HG03565 (cell line): Measurements from ENCODE around the gene SPO11.

Experiments used
- ATAC-seq: cut with Tn5 transposase; IDR thresholded peaks from one replicate; pipeline ENCODE4 v1.9.1; 2021; ENCODE audit warnings: mild to moderate bottlenecking, moderate library complexity; ENCODE audit not compliant: unreplicated experiment

SPO11 gene

DNA sequence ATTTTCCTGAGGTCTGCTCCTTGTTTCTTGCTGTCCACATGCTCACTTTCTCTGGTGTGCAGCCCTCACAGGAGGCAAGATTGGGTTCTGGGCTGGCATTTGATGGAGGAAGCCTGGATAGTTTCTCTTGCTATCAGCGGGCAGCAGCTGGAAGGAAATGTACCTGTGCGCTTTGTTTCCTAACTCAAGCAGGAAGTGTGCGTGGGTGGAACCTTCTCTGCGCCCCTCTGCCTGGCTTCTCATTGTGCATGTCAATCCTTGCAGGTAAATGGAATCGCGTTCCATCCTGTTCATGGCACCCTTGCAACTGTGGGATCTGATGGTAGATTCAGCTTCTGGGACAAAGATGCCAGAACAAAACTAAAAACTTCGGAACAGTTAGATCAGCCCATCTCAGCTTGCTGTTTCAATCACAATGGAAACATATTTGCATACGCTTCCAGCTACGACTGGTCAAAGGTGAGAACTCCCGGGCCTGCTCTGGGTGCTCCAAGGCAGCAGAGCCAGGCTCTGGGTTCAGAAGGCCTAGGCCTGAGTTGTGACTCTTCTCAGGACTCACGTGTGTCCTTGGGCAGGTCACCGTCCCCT is 44.8 kb downstream of the SPO11 start:
- ATAC-seq, result no peak

DNA sequence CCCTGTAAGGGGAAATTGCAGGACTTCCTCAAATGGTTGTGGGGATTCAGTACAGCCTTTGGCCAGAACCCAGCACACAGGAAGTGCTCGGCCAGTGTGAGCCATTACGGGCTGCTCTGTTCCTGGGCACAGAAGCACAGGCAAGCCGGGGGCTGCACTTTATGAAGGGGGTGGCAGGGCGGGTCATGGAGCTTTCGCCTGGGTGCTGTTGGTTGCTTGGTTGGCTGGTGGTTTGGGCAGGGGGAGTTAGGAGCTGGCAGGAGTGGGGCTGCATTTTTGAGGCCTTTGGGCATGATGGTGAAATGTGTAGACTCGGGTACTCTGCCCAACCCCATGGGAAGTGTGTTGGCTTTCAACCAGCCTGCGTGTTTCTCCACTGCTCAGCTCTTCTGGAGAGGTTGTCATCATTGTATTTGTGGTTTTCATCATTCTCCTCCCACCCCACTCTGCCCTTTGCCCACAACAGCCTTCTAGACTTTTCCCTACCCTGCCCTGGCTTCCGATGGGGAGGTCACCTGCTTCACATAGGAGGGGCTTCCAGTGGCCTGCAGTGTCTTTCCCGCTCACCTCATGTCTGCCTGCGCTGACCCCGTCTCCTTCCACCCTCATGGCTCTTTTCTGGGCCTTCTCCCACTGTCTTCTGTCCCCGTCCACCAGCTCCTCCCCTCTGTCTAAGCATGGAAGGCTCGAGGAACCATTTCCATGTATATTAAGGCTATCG is 45.5 kb downstream of the SPO11 start:
- no peak for ATAC-seq

DNA sequence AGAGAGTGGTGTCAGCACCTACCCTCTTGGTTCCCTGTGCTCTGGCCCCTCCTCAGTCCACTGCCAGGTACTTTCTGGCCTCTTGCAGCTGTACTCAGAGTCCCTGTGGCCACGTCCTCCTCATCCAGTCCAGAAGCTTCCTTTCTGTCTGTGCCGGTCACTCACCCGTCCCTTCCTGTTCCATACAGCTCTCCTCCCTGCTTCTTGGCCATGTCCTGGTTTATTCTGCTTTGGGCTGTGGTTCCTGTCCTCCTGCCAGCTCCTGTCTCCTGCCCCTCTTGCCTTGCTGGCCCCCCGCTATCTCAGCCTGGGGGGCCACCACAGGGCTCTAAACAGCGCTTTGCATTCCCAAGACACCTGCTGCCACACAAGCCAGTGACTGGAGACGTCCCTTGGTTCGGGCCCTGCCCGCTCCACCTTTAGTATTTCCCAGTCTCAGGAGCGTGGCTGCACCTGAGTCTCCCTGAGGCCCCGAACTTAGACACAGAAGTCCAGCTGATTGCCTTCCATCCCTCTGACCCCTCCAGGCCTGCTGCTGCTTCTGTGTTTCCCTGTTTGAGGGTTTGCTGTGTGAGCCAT is 46.1 kb downstream of the SPO11 start:
- ATAC-seq, result no peak

GRCh38 chr20:57377350-57377749 is 47.7 kb downstream of the SPO11 start:
- no peak for ATAC-seq

GRCh38 chr20:57378107-57378506 is 48.5 kb downstream of the SPO11 start:
- no peak for ATAC-seq

- no peak for ATAC-seq
Measured at GRCh38 chr20:57378646-57379262, 49.2 kb downstream of the SPO11 start.

DNA sequence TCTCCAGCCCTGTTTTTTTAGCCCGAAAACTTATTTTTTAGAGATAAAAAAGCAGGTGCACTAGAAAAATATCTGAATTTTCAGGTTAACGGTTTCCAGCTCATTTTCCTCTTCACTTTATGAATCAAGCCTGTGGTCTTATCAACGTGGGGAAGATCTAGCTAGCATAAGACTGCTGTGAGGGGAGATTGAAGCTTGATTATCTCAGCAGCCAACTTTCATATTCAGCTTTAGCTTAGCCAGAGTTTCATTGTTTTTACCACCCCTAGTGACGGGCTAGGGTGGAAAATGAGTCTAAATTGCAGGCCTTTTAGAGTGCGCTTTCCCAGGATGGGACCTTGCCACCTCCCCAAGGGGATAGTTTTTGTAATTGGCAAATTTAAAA is 49.7 kb downstream of the SPO11 start:
- no peak for ATAC-seq

DNA sequence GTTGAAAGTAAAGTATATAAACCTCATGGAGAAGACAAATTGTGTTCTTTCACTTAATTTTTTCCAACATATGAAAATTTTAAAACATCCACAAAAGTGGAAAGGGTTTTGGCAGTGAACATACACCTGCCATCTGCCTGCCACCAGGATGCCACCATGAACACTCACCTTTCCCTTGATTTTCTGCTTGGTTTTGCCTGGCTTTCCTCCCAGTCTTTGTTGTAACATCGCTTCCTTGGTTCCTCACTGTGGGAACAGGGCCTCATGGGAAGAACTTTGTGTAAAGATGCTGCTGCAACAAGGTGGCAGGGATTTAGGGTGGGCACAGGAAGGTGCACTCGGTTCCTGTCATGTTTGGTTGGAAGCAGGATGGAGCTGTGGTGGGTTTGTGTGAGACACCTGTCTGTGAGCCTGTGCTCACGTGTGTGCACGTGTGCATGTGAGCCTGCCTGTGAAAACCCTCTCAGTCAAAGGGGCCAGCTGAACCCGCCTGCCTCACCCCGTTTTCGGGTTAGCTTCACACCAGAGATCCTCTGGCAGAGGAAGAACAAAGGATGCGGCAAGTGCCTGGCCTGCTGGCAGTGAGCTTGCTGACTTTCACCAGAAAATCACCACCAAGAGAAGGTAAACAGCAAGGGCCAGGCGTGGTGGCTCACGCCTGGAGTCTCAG is 50.6 kb downstream of the SPO11 start:
- no peak for ATAC-seq

DNA sequence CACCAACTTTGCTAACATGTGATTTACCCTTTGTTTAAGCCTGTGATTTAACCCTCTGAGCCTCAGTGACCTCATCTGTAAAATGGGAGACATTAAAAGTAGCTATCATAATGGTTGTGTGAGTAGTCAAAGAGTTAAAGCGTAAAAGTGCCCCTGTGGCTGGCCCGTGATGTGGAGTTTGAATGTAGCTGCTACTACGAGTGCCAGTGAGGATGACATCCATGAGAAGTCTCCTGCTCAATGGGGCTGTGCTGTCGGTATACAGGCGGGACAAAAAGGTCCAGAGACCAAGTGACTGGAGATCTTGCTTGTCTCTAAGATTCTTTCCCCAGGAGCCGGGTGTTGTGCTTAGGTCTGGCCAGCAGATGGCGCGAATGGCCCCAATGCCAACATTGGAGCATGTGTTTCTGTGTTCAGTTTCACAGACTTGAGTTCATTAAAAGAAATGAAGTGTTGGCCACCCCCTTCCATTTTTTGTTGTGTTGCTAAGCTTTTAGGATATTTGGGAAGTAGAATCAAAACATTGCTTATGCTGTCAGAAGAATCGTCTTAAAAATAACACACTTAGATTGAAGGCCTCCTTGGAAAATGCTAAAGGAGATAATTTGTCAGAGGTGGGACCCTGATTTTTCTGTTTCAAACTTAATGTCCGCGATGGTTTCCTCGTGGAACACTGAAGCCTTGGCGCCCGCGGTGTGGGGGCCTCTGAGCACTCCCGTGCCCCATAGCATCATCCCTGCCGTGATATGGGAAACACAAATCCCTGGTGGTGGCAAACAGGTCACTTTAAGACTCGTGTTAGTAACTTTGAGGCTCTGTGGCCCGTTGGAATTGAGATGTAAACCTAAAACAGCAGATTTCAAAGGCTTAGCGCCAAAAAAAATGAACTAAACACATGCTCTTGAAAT is 52.2 kb downstream of the SPO11 start:
- ATAC-seq, result peak; percentile 56

DNA sequence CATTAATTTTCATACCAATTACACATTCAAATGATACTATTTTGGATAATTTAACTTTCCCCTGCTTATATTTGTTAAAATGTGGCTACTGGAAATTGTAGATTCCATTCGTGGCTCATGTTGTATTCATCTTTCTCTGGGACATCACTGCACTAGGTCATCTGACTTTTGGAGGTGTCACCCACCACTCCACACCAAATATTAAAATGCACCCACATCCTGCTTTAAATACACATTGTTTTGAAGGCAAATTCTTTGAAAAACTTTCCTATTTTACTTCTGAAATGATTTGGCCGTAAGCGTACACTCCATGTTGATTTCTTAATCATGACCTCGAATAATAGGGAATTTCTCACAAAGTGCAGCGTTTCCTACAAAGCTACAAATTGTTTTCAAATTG is 52.9 kb downstream of the SPO11 start:
- ATAC-seq, result no peak

GRCh38 chr20:57383447-57384347 is 54.1 kb downstream of the SPO11 start:
- no peak for ATAC-seq

DNA sequence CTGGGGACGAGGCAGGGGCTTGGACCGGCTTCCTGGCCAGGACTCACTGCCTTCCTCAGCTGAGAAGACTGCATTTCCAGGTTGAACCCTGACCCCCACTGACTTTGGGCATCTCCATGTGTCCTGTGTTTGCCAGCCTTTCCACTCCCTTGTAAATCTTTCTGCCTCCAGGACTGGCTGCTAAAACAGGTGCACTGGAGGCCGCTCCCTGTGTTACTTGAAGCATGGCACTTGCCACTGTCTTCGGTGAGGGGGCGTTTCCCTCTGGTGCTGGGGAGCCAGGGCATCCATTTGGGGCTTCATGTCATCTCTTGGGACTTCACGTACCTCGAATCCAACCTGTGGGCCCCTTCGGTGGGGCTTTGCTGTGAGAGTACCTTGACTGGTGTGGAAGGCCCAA is 54.9 kb downstream of the SPO11 start:
- ATAC-seq, result no peak

- no peak for ATAC-seq
Measured at GRCh38 chr20:57384953-57385761, 55.6 kb downstream of the SPO11 start.

DNA sequence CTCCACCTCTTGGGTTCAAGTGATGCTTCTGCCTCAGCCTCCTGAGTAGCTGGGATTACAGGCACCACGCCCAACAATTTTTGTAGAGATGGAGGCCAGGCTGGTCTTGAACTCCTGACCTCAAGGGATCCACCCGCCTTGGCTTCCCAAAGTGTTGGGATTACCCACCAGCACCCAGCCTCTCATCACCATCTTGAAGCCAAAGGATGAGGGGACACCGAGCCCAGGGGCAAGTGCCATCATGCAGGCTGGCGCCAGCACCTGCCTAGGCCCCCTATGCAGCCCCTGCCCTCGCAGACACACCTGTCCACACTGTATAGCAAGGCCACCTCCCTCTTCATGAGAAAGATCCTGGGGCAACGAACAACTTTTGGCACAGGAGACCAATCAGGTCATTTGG is 56.3 kb downstream of the SPO11 start:
- no peak for ATAC-seq

DNA sequence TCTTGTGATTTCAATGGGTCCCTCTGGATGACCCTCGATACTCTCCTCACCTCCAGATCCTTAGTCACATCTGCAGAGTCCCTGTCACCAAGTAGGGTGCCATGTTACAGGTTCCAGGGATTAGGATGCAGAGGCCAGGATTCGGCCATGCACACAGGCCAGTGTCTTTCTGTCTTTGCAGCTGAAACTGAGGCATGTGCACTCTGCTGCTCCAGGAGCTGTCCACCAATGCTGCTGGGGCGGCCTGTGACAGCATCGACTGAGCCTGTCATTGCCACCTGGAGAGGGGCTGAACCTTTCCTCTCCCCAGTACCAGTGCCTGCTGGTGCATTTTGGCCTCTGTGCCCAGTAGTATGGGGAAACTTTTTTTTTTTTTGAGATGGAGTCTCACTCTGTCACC is 57.2 kb downstream of the SPO11 start:
- ATAC-seq, result no peak

DNA sequence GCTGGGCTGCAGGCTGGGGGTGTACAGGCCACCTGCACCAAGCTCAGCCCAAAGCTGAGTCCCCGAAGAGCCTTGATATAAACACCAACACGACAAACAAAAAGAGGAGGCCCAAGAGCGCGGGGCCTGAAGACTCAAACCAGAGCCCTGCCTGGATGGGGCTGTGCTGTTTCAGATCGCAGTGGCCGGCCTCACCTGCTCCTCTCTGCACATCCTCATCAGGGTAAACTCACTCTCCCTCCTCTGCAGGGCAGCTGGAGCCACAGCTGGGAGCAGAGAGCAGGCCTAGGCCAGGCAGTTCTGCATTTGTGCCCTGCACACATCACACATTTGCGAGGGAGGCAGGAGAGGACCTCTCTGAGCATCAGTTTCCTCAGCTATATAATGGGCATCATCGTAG is 57.9 kb downstream of the SPO11 start:
- no peak for ATAC-seq

- no peak for ATAC-seq
Measured at GRCh38 chr20:57387945-57388371, 58.4 kb downstream of the SPO11 start.

DNA sequence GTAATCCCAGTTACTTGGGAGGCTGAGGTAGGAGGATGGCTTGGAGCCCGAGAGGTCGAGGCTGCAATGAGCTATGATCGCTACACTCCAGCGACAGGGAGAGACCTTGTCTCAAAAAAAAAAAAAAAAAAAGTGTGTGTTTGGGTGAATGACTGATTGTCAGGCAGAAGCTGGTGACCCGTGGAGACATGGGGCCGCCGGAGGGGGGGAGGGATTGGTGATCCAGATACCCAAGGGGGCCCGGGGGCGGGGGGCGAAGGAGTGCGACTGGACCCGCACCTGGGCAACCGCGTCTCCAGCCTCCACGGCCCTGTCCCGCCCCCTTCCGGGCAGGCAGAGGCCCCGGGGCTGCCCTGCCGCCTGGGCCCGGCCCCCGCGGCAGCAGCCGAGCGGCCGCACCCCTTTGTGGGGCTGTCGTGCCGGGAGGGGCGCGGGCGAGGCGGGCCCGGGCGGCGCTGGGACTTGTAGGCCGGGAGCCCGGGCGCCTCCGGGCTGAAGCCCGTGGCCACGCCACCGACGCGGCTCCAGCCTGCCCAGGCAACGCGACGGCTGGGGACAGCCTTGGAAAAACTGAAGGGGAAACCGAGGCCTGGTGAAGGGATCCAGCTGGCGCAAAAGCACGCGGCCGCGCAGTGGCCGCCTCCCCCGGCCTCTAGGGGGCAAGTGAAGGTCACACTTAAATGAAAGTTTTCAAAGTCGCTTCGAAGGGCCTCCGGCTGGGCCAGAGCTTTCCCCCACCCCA is 59.5 kb downstream of the SPO11 start:
- no peak for ATAC-seq
